ENCODE measurements around the gene SMIM29. TPM values are rescaled to one million over a fixed set of nuclear protein-coding genes. Genes with fewer than 3 reads are reported as not detected.

The SMIM29 gene
- total and polyA plus RNA-seq, 2 donors (not counting 1 experiment from before 2014, with no cell fraction given): 43.6 to 106 TPM

DNA sequence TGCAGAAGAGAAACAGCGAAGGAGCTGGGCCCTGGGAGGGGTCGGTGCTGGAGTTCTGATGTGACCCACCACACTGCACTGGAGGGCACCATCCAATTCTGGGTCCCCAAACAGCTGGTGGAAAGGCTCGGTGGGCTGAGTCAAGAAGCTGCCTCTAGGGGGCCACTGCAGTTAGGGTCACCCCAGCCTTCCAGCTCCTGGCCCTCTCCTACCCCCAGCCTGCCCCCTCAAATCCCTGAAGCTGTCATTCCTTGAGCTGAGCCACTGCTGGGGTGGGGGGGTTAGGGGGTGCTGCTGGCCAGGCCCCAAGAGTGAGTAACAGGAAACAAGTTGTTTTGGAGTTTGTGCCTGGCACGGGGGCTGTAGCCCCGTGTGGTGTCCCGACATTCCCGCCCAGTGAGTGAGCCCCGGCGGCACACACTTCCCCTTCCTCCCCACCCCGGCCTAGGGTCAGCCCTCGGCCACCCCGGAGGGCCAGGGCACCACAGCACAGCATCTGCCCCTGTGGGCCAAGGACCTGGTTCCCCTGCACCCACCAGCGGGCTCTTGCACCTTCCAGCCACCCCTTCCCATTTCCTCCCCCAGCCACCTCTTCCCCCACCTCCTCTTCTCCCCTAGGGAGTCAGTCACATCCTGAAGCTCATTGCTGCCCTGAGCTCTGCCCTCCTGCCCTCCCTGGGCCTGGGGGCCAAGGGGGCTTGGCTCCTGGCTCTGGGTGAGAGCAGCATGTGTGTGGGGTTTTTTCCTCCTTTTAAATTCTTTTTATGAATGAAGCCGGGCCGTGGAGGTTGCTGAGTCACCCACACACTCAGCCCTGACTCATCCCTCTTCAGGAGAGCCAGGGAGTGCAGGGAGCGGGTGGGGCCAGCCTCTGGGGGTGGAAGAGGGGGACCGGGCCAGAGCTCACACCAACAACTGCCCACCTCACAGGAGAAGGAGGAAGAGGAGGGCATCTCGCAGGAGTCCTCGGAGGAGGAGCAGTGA, 4.6 kb downstream of the SMIM29 start:
- no peak overlapping the region for H3K4me3 Mint-ChIP-seq

More for the DNA sequence above, 4.6 kb downstream of the SMIM29 start:
- DNase-seq (no peak), ATAC-seq (ENCODE audit: low read depth) (no peak)
- peaks cover 0 to 41% of the 10 kb centered on the region in 2 experiments for H3K36me3 ChIP-seq (replicated peaks in 1 of 2; ENCODE audit: control extremely low read depth in 1 of 2, control insufficient read depth in 1 of 2, extremely low read depth in 1 of 2, insufficient read depth in 2 of 2, low read length in 1 of 2)
- TF ChIP-seq EZH2 (IDR thresholded peaks at IDR 0.05; ENCODE audit: borderline replicate concordance, insufficient read depth, low read depth, low read length, poor library complexity, severe bottlenecking) (no peak), CTCF (IDR thresholded peaks at IDR 0.05) (no peak)
- H3K27me3 Mint-ChIP-seq: no peaks in the 10 kb centered on the region
- POLR2A ChIA-PET: interaction anchor here (0.6 to 1.3 kb wide), 5 partner anchors 17 to 74 kb away, joined by 4 to 7 read pairs (median 6); no protein-coding TSS in a partner anchor
- H3K4me2 ChIP-seq (replicated peaks; ENCODE audit: low read depth, low read length, poor library complexity, severe bottlenecking): no peak overlapping the region
- H3K27ac ChIP-seq (ENCODE audit: low read length in 2 of 2): peak overlapping the region in 1 of 2 donors; percentile 39
- peaks cover 0 to 4% (median 0%) of the 10 kb centered on the region in 3 donors for H3K9me3 ChIP-seq (ENCODE audit: control extremely low read depth in 1 of 3, control insufficient read depth in 2 of 3, insufficient read depth in 1 of 3, low read length in 2 of 3)
- H3K4me1 ChIP-seq (ENCODE audit: control insufficient read depth in 2 of 2, insufficient read depth in 2 of 2, low read length in 2 of 2): peaks cover 13 to 34% of the 10 kb centered on the region in 2 donors
- peaks cover 59% of the 10 kb centered on the region for H3K4me1 Mint-ChIP-seq
- H3K9me3 Mint-ChIP-seq (ENCODE audit: insufficient read depth): no peaks in the 10 kb centered on the region
- no peak overlapping the region for H3K9ac ChIP-seq (ENCODE audit: low read length)
- H3K27me3 ChIP-seq (replicated peaks in 1 of 4; ENCODE audit: control extremely low read depth in 1 of 4, control insufficient read depth in 3 of 4, insufficient read depth in 4 of 4, low read length in 3 of 4): no peaks in the 10 kb centered on the region
- 54% methylated on average over 12 of the region's 19 CpGs for WGBS (ENCODE audit: insufficient coverage)
- intact Hi-C loops (cut with micrococcal nuclease): no loop called here
- CTCF ChIA-PET: interaction anchor here (0.7 to 2.8 kb wide), 11 partner anchors 12 to 365 kb away, joined by 3 to 19 read pairs (median 4); no protein-coding TSS in a partner anchor
- peak overlapping the region; percentile 28 for H3K27ac Mint-ChIP-seq
- H3K4me3 ChIP-seq (ENCODE audit: control extremely low read depth in 1 of 5, extremely low read depth in 1 of 5, insufficient read depth in 1 of 5, low read depth in 2 of 5, low read length in 4 of 5): no peak overlapping the region
- no peak overlapping the region for H2AFZ ChIP-seq (ENCODE audit: insufficient read depth, low read depth, low read length, poor library complexity, severe bottlenecking)
- peaks cover 55% of the 10 kb centered on the region for H4K20me1 ChIP-seq (ENCODE audit: control insufficient read depth, insufficient read depth, low read length, poor library complexity, severe bottlenecking)
- H3K79me2 ChIP-seq (ENCODE audit: control insufficient read depth, insufficient read depth, low read length): peaks cover 26% of the 10 kb centered on the region
